NCI-H2029 treated with DMSO at 0.1 percent for 48 hours (cell line): ENCODE measurements around the gene PLEKHM3.

ENCODE experiments used
- DNase-seq: peaks from one replicate; lab custom pipeline; 2025; lab: John Stamatoyannopoulos, UW

PLEKHM3 gene

GRCh38 chr2:207993151-207993763, 32.1 kb downstream of the PLEKHM3 start:
- no peak for DNase-seq

- no peak for DNase-seq
Measured at GRCh38 chr2:207991944-207992343, 33.4 kb downstream of the PLEKHM3 start.

GRCh38 chr2:207990784-207991183, 34.5 kb downstream of the PLEKHM3 start:
- no peak for DNase-seq

- no peak for DNase-seq
Measured at GRCh38 chr2:207988975-207989374, 36.4 kb downstream of the PLEKHM3 start.

- no peak for DNase-seq
Measured at GRCh38 chr2:207987025-207987716, 38.2 kb downstream of the PLEKHM3 start.

GRCh38 chr2:207984765-207985480, 40.4 kb downstream of the PLEKHM3 start:
- DNase-seq = no peak

- no peak for DNase-seq
Measured at GRCh38 chr2:207983641-207984042, 41.7 kb downstream of the PLEKHM3 start.

- DNase-seq = no peak
Measured at GRCh38 chr2:207978177-207978948, 47.0 kb downstream of the PLEKHM3 start.

GRCh38 chr2:207975921-207976320, 49.4 kb downstream of the PLEKHM3 start:
- no peak for DNase-seq

- DNase-seq = no peak
Measured at GRCh38 chr2:207974216-207974605, 51.1 kb downstream of the PLEKHM3 start.

- DNase-seq = no peak
Measured at GRCh38 chr2:207970826-207971180, 54.5 kb downstream of the PLEKHM3 start.

GRCh38 chr2:207970147-207970825, 55.0 kb downstream of the PLEKHM3 start:
- no peak for DNase-seq

- DNase-seq = no peak
Measured at GRCh38 chr2:207969249-207969648, 56.1 kb downstream of the PLEKHM3 start.

GRCh38 chr2:207967121-207967520, 58.2 kb downstream of the PLEKHM3 start:
- no peak for DNase-seq

- DNase-seq = no peak
Measured at GRCh38 chr2:207960911-207961310, 64.4 kb downstream of the PLEKHM3 start.

GRCh38 chr2:207960090-207960489, 65.2 kb downstream of the PLEKHM3 start:
- DNase-seq = no peak

GRCh38 chr2:207956771-207957170, 68.6 kb downstream of the PLEKHM3 start:
- DNase-seq = no peak

GRCh38 chr2:207955456-207955855, 69.9 kb downstream of the PLEKHM3 start:
- DNase-seq = no peak

- DNase-seq = no peak
Measured at GRCh38 chr2:207953354-207953753, 72.0 kb downstream of the PLEKHM3 start.

- DNase-seq = no peak
Measured at GRCh38 chr2:207952564-207953345, 72.6 kb downstream of the PLEKHM3 start.
